Fibroblast of pulmonary artery (primary cell): ENCODE measurements around the gene WWP2.

Experiments
- DNase-seq: peaks from one replicate; pipeline ENCODE4 v3.0.0-alpha.2; 2010; ENCODE audit warnings: low read depth
- H3K4me3 ChIP-seq: replicated peaks from 2 replicates; pipeline ENCODE4 v1.5.1; 2011; ENCODE audit warnings: low read depth, mild to moderate bottlenecking, control low read depth, low read length, moderate library complexity
- CTCF ChIP-seq: IDR thresholded peaks from 2 replicates; pipeline ENCODE4 v1.5.1; 2011; ENCODE audit warnings: mild to moderate bottlenecking, control low read depth, low read length, inconsistent platforms; ENCODE audit errors: missing control alignments

WWP2 gene

DNA sequence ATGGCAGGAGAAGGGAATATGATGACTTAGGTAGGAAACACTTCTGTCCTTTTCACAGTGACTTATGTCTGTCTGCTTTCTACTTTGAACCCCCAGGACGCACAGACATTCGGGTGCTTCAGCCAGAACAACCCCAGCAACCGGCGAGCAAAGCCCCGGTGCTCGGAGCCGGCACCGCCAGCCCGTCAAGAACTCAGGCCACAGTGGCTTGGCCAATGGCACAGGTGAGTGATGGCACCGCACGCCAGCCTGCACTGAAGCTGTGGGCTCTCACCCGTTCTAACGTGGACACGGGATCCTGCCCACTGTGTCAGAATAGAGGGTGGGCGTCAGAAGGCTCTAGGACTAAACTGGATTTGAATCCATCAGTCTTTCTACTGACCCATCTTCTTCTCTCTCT lies 109.6 kb downstream of the WWP2 start:
- no peak for TF ChIP-seq CTCF
- DNase-seq = no peak
- H3K4me3 ChIP-seq = no peak overlapping the region

GRCh38 chr16:69872888-69873287 lies 110.8 kb downstream of the WWP2 start:
- DNase-seq = no peak
- no peak overlapping the region for H3K4me3 ChIP-seq
- TF ChIP-seq CTCF = no peak

DNA sequence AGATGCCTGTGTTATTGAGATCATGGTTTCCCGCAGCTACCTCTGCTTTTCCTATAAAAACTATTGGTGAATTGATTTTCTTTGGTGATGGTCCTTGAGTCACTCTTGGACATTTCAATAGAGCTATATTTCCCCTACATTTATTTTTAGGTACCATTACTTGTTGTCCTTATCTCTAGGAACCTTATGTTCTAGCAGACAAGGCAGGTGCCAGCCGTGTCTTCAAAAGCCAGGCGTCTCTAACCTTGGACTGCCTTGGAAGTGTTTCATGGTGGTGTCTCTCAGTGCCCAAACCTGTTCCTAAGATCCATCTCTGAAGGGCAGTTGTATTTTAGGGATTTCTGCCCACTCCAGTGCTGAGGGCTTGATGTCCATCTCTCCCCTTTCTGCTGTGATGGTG lies 111.7 kb downstream of the WWP2 start:
- TF ChIP-seq CTCF = no peak
- DNase-seq = no peak

GRCh38 chr16:69874271-69874670 lies 112.1 kb downstream of the WWP2 start:
- H3K4me3 ChIP-seq = no peak overlapping the region
- no peak for TF ChIP-seq CTCF
- no peak for DNase-seq

More for the DNA sequence above, 111.7 kb downstream of the WWP2 start:
- no peak overlapping the region for H3K4me3 ChIP-seq

DNA sequence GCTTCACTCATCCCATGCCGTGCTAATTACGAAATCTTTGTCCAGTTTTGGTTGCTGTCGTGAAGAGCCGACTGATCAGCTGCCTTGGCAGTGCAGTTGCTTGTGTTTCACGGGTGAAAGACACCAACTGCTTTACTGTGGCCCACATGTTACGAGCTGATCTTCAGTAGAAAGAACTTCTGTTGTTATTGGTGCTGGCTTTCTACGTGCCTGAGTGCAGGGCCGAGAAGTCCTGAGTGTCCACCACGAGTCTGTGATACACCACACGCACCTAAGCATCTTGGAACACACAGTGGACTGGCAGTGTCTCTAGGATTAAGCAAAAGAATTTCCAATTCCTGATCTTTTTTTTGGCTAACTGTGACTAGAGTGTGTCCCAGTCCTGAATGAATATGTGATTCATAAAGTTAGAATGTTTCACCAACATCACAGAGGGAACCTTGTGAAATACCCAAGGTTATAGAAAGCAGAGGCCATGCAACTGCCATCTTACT lies 118.6 kb downstream of the WWP2 start:
- peak; percentile 38 for DNase-seq
- TF ChIP-seq CTCF = no peak
- H3K4me3 ChIP-seq = no peak overlapping the region

GRCh38 chr16:69881141-69881540 lies 119.0 kb downstream of the WWP2 start:
- TF ChIP-seq CTCF = no peak
- H3K4me3 ChIP-seq = no peak overlapping the region
- no peak for DNase-seq

DNA sequence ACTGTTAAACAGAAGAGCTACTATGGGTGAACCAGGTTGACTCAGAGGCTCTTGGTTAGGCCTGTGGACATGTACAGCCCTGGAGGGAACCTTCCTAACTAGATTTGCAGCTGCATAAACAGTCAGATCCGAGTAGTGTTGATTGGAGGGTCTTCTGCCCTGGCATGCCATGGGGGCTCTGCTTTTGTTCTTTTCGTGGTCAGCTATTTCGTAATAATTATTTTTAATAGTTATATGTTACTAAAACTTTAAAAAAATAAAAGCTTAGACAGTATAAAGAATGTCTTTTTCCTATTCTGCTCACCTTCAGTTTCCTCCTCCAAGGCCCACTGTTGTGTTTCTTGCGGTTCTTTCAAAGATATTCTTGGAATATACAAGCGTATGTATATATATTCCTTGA lies 121.6 kb downstream of the WWP2 start:
- DNase-seq = no peak
- TF ChIP-seq CTCF = no peak
- H3K4me3 ChIP-seq = no peak overlapping the region
